Vagina (tissue), 2 donors: ENCODE data around the gene PDHX. TPM values are rescaled to one million over a fixed set of nuclear protein-coding genes. Genes with fewer than 3 reads are reported as not detected.

ENCODE experiments used
- DNase-seq, 2 donors: peaks; one replicate each; pipeline ENCODE4 v3.0.0-alpha.2; 2017; ENCODE audit errors: extremely low spot score in 2 of 2
- H3K27ac ChIP-seq: fragments of 200-600 bp; sonication (generic); one replicate; pipeline ENCODE4 v1.5.1; 2019
- H3K27me3 ChIP-seq: fragments of 200-600 bp; sonication (generic); one replicate; pipeline ENCODE4 v1.5.1; 2019
- H3K36me3 ChIP-seq, 2 donors: fragments of 200-600 bp; sonication (generic); one replicate each; pipeline ENCODE4 v1.5.1; 2017 to 2019
- H3K4me1 ChIP-seq: fragments of 200-600 bp; sonication (generic); one replicate; pipeline ENCODE4 v1.5.1; 2019
- H3K4me3 ChIP-seq, 2 donors: fragments of 200-600 bp; sonication (generic); 1 replicate in 1 of 2; 2 replicates in 1 of 2; pipeline ENCODE4 v1.5.1; 2016 to 2019
- H3K9me3 ChIP-seq: fragments of 200-600 bp; sonication (generic); one replicate; pipeline ENCODE4 v1.5.1; 2019
- POLR2A ChIP-seq, 2 donors: fragments of 450-650 bp; IDR thresholded peaks; one replicate each; pipeline ENCODE4 v1.6.1; 2017; ENCODE audit warnings: antibody characterized with exemption in 2 of 2, mild to moderate bottlenecking in 2 of 2, moderate library complexity in 2 of 2
- POLR2AphosphoS5 ChIP-seq, 2 donors: sonication (generic); formaldehyde crosslinking; IDR thresholded peaks; one replicate each; pipeline ENCODE4 v1.9.0; 2017; ENCODE audit warnings: antibody characterized with exemption in 2 of 2, mild to moderate bottlenecking in 2 of 2, low read depth in 1 of 2; ENCODE audit not compliant: insufficient read depth in 1 of 2
- intact Hi-C: fragments of 100-400 bp; cut with DNase I; formaldehyde crosslinking; loops from one replicate; pipeline ENCODE4 v1.15.1; 2023
- total RNA-seq: library from RNA; depleted of rRNA; stranded (reverse); fragments of >200 nt; gene quantifications from one replicate; pipeline ENCODE4 v1.2.3, GENCODE V29; 2016
- TF ChIP-seq, protein P1 (sequence below), 3 experiments: fragments of 450-650 bp in 2 of 3; fragments of 200-600 bp in 1 of 3; sonication (generic) in 1 of 3; IDR thresholded peaks; one replicate each; pipeline ENCODE4 v1.5.1; 2017 to 2019; ENCODE audit warnings: antibody characterized with exemption in 3 of 3, mild to moderate bottlenecking in 2 of 3, moderate library complexity in 2 of 3

PDHX gene
- total RNA-seq, 1 donor from 2014 or later = 15.0 TPM

DNA sequence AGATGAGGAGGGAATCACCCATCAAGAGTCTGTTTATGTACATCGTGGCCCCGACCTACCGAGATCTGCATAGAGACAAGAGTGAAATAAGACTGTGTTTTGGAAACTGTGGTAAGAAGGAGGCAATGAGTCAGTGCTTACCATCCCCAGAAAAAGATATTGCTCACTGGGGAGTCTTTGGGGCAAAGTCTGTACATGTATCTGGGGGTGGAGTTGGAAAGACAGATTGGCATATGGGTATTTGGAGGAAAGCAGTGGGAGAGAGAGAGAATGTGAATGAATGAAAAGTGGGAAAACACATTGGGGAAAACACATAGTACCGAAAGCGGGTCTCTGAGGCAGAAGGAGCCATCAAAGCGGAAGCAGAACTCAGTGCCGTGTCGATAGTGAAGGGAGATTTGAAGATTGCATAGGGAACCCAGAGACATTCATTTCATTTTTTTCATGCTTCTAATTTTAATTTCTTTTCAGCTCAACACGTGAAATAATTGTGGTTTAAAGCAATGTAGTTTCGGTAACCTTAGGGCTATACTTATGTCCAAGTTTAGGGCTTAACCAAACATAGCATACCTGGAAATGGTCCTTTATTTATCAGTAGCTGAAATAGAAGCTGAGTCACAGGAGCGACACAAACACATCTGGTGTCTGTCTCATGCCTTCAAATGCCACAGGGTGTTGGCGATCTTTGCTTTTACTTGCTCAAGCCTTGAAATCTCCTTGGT, 124.0 kb downstream of the PDHX start:
- no peaks in the 10 kb centered on the region for H3K4me1 ChIP-seq
- TF ChIP-seq, protein P1, sequence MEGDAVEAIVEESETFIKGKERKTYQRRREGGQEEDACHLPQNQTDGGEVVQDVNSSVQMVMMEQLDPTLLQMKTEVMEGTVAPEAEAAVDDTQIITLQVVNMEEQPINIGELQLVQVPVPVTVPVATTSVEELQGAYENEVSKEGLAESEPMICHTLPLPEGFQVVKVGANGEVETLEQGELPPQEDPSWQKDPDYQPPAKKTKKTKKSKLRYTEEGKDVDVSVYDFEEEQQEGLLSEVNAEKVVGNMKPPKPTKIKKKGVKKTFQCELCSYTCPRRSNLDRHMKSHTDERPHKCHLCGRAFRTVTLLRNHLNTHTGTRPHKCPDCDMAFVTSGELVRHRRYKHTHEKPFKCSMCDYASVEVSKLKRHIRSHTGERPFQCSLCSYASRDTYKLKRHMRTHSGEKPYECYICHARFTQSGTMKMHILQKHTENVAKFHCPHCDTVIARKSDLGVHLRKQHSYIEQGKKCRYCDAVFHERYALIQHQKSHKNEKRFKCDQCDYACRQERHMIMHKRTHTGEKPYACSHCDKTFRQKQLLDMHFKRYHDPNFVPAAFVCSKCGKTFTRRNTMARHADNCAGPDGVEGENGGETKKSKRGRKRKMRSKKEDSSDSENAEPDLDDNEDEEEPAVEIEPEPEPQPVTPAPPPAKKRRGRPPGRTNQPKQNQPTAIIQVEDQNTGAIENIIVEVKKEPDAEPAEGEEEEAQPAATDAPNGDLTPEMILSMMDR (IDR thresholded peaks at IDR 0.05) = no peak
- TF ChIP-seq POLR2A (IDR thresholded peaks at IDR 0.05) (no peak), POLR2AphosphoS5 (IDR thresholded peaks at IDR 0.05; ENCODE audit: insufficient read depth in 1 of 2, low read depth in 1 of 2) (no peak)
- no peak for DNase-seq
- H3K27me3 ChIP-seq = no peaks in the 10 kb centered on the region
- intact Hi-C loops = no loop called here
- H3K36me3 ChIP-seq = no peaks in the 10 kb centered on the region
- no peak overlapping the region for H3K4me3 ChIP-seq
- H3K27ac ChIP-seq = peak overlapping the region; percentile 37
- H3K9me3 ChIP-seq = no peaks in the 10 kb centered on the region

DNA sequence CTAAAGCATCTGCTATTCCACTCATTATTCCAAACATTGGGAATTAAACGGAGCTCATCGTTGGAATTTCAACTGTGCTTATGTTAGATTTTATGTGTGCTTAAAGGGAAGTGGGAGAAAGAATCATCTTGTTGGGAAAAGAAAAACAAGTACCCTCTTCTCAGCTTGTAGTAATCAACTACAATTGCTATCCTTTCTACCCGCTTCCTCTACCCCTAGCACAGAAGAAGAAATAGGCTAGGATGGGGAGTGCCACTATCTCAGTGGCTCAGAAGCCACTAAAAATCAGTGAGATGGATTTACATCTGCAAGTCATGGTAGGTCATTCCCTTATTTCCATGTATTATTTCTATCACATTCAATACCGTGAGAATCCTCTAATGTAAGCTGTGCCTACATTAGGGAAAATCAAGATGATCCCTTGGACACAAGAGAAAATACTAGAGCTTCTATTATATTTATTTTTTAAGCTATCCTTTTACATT, 124.7 kb downstream of the PDHX start:
- Histone ChIP-seq H3K4me1 (no peaks in the 10 kb centered on the region), H3K4me3 (no peak overlapping the region), H3K9me3 (no peaks in the 10 kb centered on the region), H3K27me3 (no peaks in the 10 kb centered on the region), H3K36me3 (no peaks in the 10 kb centered on the region), H3K27ac (no peak overlapping the region)
- TF ChIP-seq, protein P1 (IDR thresholded peaks at IDR 0.05) = no peak
- TF ChIP-seq POLR2A (IDR thresholded peaks at IDR 0.05) (no peak), POLR2AphosphoS5 (IDR thresholded peaks at IDR 0.05; ENCODE audit: insufficient read depth in 1 of 2, low read depth in 1 of 2) (no peak)
- intact Hi-C loops = no loop called here
- no peak for DNase-seq

DNA sequence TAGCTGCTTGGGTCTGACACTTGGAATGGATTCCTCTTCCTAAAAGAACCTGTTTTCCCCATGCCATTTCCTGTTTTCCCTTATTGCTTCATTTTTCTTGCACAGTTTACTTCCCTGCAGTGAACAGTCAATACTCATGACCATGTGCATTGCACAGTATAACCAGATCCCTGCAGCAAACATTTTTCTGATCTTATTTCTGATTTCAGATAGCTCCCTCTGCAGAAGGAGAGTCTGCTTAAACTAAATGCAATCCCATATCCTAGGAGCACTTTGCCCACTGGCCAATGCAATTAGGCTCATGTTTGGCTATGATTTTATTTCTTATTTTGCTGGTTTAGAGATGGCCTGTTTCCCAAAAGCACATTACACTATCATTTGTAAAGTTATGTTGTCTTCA, 125.8 kb downstream of the PDHX start:
- no peak overlapping the region for H3K27ac ChIP-seq
- no peaks in the 10 kb centered on the region for H3K36me3 ChIP-seq
- H3K9me3 ChIP-seq = no peaks in the 10 kb centered on the region
- no peak for TF ChIP-seq POLR2AphosphoS5 (IDR thresholded peaks at IDR 0.05; ENCODE audit: insufficient read depth in 1 of 2, low read depth in 1 of 2)
- TF ChIP-seq, protein P1 (IDR thresholded peaks at IDR 0.05) = no peak
- TF ChIP-seq POLR2A (IDR thresholded peaks at IDR 0.05) = no peak
- H3K4me3 ChIP-seq = no peak overlapping the region
- intact Hi-C loops = no loop called here
- H3K27me3 ChIP-seq = no peaks in the 10 kb centered on the region
- no peaks in the 10 kb centered on the region for H3K4me1 ChIP-seq
- DNase-seq = no peak

DNA sequence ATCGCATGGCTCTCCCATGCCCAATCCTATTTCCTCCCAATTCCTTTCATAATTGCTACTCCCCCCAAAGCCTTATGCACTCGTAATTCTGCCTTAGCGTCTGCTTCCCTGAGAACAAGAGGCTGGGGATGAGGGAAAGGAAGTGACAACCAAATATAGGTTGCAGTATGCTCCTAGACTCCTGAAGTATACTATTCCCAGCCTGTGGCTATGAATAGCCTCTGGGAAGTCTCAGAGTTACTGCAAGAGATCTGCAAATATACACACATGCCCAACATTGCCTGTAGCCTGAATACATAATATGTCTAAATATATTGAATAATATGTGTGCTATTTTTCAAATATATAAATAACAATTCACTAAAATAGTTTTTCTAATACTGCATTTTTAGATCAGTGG, 126.5 kb downstream of the PDHX start:
- H3K4me1 ChIP-seq = no peaks in the 10 kb centered on the region
- H3K9me3 ChIP-seq = no peaks in the 10 kb centered on the region
- intact Hi-C loops = no loop called here
- H3K27ac ChIP-seq = no peak overlapping the region
- H3K36me3 ChIP-seq = no peaks in the 10 kb centered on the region
- TF ChIP-seq POLR2AphosphoS5 (IDR thresholded peaks at IDR 0.05; ENCODE audit: insufficient read depth in 1 of 2, low read depth in 1 of 2) (no peak), POLR2A (IDR thresholded peaks at IDR 0.05) (no peak)
- TF ChIP-seq, protein P1 (IDR thresholded peaks at IDR 0.05) = no peak
- DNase-seq = no peak
- no peak overlapping the region for H3K4me3 ChIP-seq
- H3K27me3 ChIP-seq = no peaks in the 10 kb centered on the region

DNA sequence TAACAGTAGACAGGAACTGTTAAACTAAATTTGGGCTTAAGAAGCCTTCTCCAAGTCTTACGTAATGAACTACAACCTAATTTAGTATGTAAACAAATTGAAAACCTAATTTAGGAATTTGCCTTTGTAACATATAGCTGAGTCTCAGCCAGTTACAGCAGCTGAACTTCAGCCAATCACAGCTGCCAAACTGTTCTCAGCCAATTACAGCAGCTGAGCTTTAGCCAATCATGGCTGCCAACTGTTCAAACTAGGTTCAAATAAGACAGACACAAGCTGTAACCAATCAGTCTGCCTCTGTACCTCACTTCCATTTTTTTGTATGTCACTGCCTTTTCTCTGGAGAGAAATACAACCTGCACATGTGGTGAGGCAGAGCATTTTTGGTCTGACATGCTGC, 127.5 kb downstream of the PDHX start:
- intact Hi-C loops = no loop called here
- H3K27me3 ChIP-seq = no peaks in the 10 kb centered on the region
- no peaks in the 10 kb centered on the region for H3K4me1 ChIP-seq
- no peak overlapping the region for H3K27ac ChIP-seq
- DNase-seq = no peak
- H3K4me3 ChIP-seq = no peak overlapping the region
- TF ChIP-seq POLR2A (IDR thresholded peaks at IDR 0.05) = no peak
- no peak for TF ChIP-seq POLR2AphosphoS5 (IDR thresholded peaks at IDR 0.05; ENCODE audit: insufficient read depth in 1 of 2, low read depth in 1 of 2)
- TF ChIP-seq, protein P1 (IDR thresholded peaks at IDR 0.05) = no peak
- H3K36me3 ChIP-seq = no peaks in the 10 kb centered on the region
- H3K9me3 ChIP-seq = no peaks in the 10 kb centered on the region
